Measurements from ENCODE around the gene TCF7L2.

The TCF7L2 gene

GRCh38 chr10:112996462-112996861 is 46.4 kb downstream of the TCF7L2 start:
- Mint-ChIP-seq H3K27ac (no peak overlapping the region), H3K9me3 (no peaks in the 10 kb centered on the region), H3K4me3 (no peak overlapping the region), H3K36me3 (no peaks in the 10 kb centered on the region), H3K4me1 (no peaks in the 10 kb centered on the region), H3K27me3 (peaks cover 6% of the 10 kb centered on the region)

- Mint-ChIP-seq H3K4me1 (no peaks in the 10 kb centered on the region), H3K36me3 (no peaks in the 10 kb centered on the region), H3K4me3 (no peak overlapping the region), H3K27me3 (peaks cover 4% of the 10 kb centered on the region), H3K27ac (no peak overlapping the region), H3K9me3 (no peaks in the 10 kb centered on the region)
Measured at GRCh38 chr10:112999102-112999501, 49.1 kb downstream of the TCF7L2 start.

GRCh38 chr10:113000442-113000841 is 50.4 kb downstream of the TCF7L2 start:
- H3K36me3 Mint-ChIP-seq: no peaks in the 10 kb centered on the region
- no peak overlapping the region for H3K4me3 Mint-ChIP-seq
- peaks cover 4% of the 10 kb centered on the region for H3K27me3 Mint-ChIP-seq
- H3K4me1 Mint-ChIP-seq: no peaks in the 10 kb centered on the region
- H3K9me3 Mint-ChIP-seq: no peaks in the 10 kb centered on the region
- no peak overlapping the region for H3K27ac Mint-ChIP-seq

- H3K27me3 Mint-ChIP-seq: peaks cover 9% of the 10 kb centered on the region
- H3K27ac Mint-ChIP-seq: no peak overlapping the region
- no peaks in the 10 kb centered on the region for H3K36me3 Mint-ChIP-seq
Measured at GRCh38 chr10:113000876-113001598, 51.0 kb downstream of the TCF7L2 start.

GRCh38 chr10:113001599-113002448 is 51.8 kb downstream of the TCF7L2 start:
- H3K4me1 Mint-ChIP-seq: peaks cover 12% of the 10 kb centered on the region
- H3K27me3 Mint-ChIP-seq: peaks cover 14% of the 10 kb centered on the region
- H3K9me3 Mint-ChIP-seq: no peaks in the 10 kb centered on the region
- no peak overlapping the region for H3K4me3 Mint-ChIP-seq
- H3K36me3 Mint-ChIP-seq: no peaks in the 10 kb centered on the region
- no peak overlapping the region for H3K27ac Mint-ChIP-seq

More at GRCh38 chr10:113000876-113001598, 51.0 kb downstream of the TCF7L2 start:
- peaks cover 4% of the 10 kb centered on the region for H3K4me1 Mint-ChIP-seq
- no peak overlapping the region for H3K4me3 Mint-ChIP-seq
- H3K9me3 Mint-ChIP-seq: no peaks in the 10 kb centered on the region

GRCh38 chr10:113002449-113002777 is 52.4 kb downstream of the TCF7L2 start:
- peaks cover 17% of the 10 kb centered on the region for H3K27me3 Mint-ChIP-seq
- H3K27ac Mint-ChIP-seq: no peak overlapping the region
- no peak overlapping the region for H3K4me3 Mint-ChIP-seq
- no peaks in the 10 kb centered on the region for H3K9me3 Mint-ChIP-seq
- no peaks in the 10 kb centered on the region for H3K36me3 Mint-ChIP-seq
- peaks cover 17% of the 10 kb centered on the region for H3K4me1 Mint-ChIP-seq

- H3K27me3 Mint-ChIP-seq: peaks cover 18% of the 10 kb centered on the region
- peaks cover 24% of the 10 kb centered on the region for H3K4me1 Mint-ChIP-seq
- H3K27ac Mint-ChIP-seq: no peak overlapping the region
- H3K9me3 Mint-ChIP-seq: no peaks in the 10 kb centered on the region
- H3K4me3 Mint-ChIP-seq: no peak overlapping the region
- no peaks in the 10 kb centered on the region for H3K36me3 Mint-ChIP-seq
Measured at GRCh38 chr10:113003052-113003451, 53.0 kb downstream of the TCF7L2 start.

GRCh38 chr10:113004069-113004618 is 54.1 kb downstream of the TCF7L2 start:
- Mint-ChIP-seq H3K27me3 (peaks cover 23% of the 10 kb centered on the region), H3K4me3 (no peak overlapping the region)

GRCh38 chr10:113005380-113005779 is 55.3 kb downstream of the TCF7L2 start:
- H3K4me1 Mint-ChIP-seq: peaks cover 33% of the 10 kb centered on the region
- H3K4me3 Mint-ChIP-seq: no peak overlapping the region
- no peaks in the 10 kb centered on the region for H3K36me3 Mint-ChIP-seq
- no peaks in the 10 kb centered on the region for H3K9me3 Mint-ChIP-seq
- H3K27me3 Mint-ChIP-seq: peaks cover 29% of the 10 kb centered on the region
- no peak overlapping the region for H3K27ac Mint-ChIP-seq

More at GRCh38 chr10:113004069-113004618, 54.1 kb downstream of the TCF7L2 start:
- peaks cover 33% of the 10 kb centered on the region for H3K4me1 Mint-ChIP-seq
- H3K27ac Mint-ChIP-seq: no peak overlapping the region
- H3K36me3 Mint-ChIP-seq: no peaks in the 10 kb centered on the region
- no peaks in the 10 kb centered on the region for H3K9me3 Mint-ChIP-seq

GRCh38 chr10:113006656-113007342 is 56.8 kb downstream of the TCF7L2 start:
- Mint-ChIP-seq H3K27me3 (peaks cover 35% of the 10 kb centered on the region), H3K27ac (no peak overlapping the region)

GRCh38 chr10:113007343-113007771 is 57.3 kb downstream of the TCF7L2 start:
- Mint-ChIP-seq H3K4me3 (peak overlapping the region; percentile 83), H3K4me1 (peaks cover 33% of the 10 kb centered on the region), H3K9me3 (no peaks in the 10 kb centered on the region), H3K27ac (no peak overlapping the region), H3K27me3 (peaks cover 35% of the 10 kb centered on the region), H3K36me3 (no peaks in the 10 kb centered on the region)

More at GRCh38 chr10:113006656-113007342, 56.8 kb downstream of the TCF7L2 start:
- Mint-ChIP-seq H3K36me3 (no peaks in the 10 kb centered on the region), H3K4me1 (peaks cover 33% of the 10 kb centered on the region), H3K9me3 (no peaks in the 10 kb centered on the region), H3K4me3 (peak overlapping the region; percentile 83)

GRCh38 chr10:113007821-113008220 is 57.8 kb downstream of the TCF7L2 start:
- no peaks in the 10 kb centered on the region for H3K9me3 Mint-ChIP-seq
- H3K4me1 Mint-ChIP-seq: peaks cover 33% of the 10 kb centered on the region
- peaks cover 35% of the 10 kb centered on the region for H3K27me3 Mint-ChIP-seq
- H3K27ac Mint-ChIP-seq: no peak overlapping the region
- H3K36me3 Mint-ChIP-seq: no peaks in the 10 kb centered on the region
- peak overlapping the region; percentile 83 for H3K4me3 Mint-ChIP-seq

- no peaks in the 10 kb centered on the region for H3K36me3 Mint-ChIP-seq
Measured at GRCh38 chr10:113011592-113012374, 61.7 kb downstream of the TCF7L2 start.

GRCh38 chr10:113015201-113015600 is 65.2 kb downstream of the TCF7L2 start:
- Mint-ChIP-seq H3K36me3 (no peaks in the 10 kb centered on the region), H3K27ac (no peak overlapping the region)

More at GRCh38 chr10:113011592-113012374, 61.7 kb downstream of the TCF7L2 start:
- peaks cover 22% of the 10 kb centered on the region for H3K4me1 Mint-ChIP-seq
- H3K9me3 Mint-ChIP-seq: no peaks in the 10 kb centered on the region
- H3K27me3 Mint-ChIP-seq: peaks cover 22% of the 10 kb centered on the region
- H3K4me3 Mint-ChIP-seq: no peak overlapping the region
- no peak overlapping the region for H3K27ac Mint-ChIP-seq

GRCh38 chr10:113017376-113017775 is 67.3 kb downstream of the TCF7L2 start:
- Mint-ChIP-seq H3K27me3 (no peaks in the 10 kb centered on the region), H3K4me1 (no peaks in the 10 kb centered on the region), H3K9me3 (no peaks in the 10 kb centered on the region), H3K36me3 (no peaks in the 10 kb centered on the region), H3K27ac (no peak overlapping the region), H3K4me3 (no peak overlapping the region)

More at GRCh38 chr10:113015201-113015600, 65.2 kb downstream of the TCF7L2 start:
- Mint-ChIP-seq H3K9me3 (no peaks in the 10 kb centered on the region), H3K4me1 (no peaks in the 10 kb centered on the region), H3K4me3 (no peak overlapping the region), H3K27me3 (peaks cover 7% of the 10 kb centered on the region)

All from activated naive CD4-positive, alpha-beta T cell treated with anti-CD3 and anti-CD28 coated beads, Interleukin-2, amount 50 U/mL, for 24 hours (primary cell).